ENCODE data around the gene PPFIA3. TPM values are rescaled to one million over a fixed set of nuclear protein-coding genes. Genes with fewer than 3 reads are reported as not detected.

Gene PPFIA3
- total and polyA plus RNA-seq, 2 experiments from 2014 or later: 25.4 to 29.7 TPM

DNA sequence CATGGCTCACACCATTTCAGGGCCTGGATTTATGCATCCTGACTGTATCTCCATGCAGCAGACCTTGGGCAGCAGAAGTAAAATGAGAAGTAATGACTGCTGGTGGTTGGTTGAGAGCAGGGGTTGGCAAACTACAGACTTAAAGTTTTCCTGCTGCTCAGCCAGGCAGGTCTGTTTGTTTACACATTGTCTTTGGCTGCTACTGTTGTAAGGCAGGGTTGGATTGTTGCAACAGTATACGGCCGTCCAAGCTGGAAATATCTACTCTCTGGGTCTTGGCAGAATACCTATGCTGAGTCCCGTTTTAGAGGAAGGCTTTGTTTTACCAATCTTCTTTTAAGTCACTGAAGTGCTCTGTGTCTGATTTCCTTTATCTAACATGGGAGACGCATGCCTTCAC lies 20.5 kb upstream of the PPFIA3 start:
- peaks cover 89% of the 10 kb centered on the region for H3K36me3 Mint-ChIP-seq (ENCODE audit: low read depth)

More for the DNA sequence above, 20.5 kb upstream of the PPFIA3 start:
- ATAC-seq (no peak), DNase-seq (ENCODE audit: low spot score) (no peak)
- Histone ChIP-seq H3F3A (replicated peaks; ENCODE audit: low read depth) (peaks cover 43% of the 10 kb centered on the region), H3K4me1 (ENCODE audit: insufficient read depth) (no peaks in the 10 kb centered on the region), H3K36me3 (ENCODE audit: insufficient read depth) (peaks cover 33% of the 10 kb centered on the region), H3K4me3 (no peak overlapping the region), H3K9me2 (ENCODE audit: insufficient read depth) (no peaks in the 10 kb centered on the region), H3K27me3 (ENCODE audit: insufficient read depth) (no peaks in the 10 kb centered on the region), H2AFZ (no peak overlapping the region), H4K20me1 (replicated peaks; ENCODE audit: insufficient read depth) (peaks cover 45% of the 10 kb centered on the region), H3K4me2 (no peak overlapping the region), H3K79me2 (replicated peaks; ENCODE audit: insufficient read depth) (peaks cover 40% of the 10 kb centered on the region), H3K27ac (ENCODE audit: low read depth) (0 out of 2 replicates have a peak overlapping the region, but pooled peaks have one; percentile 80)
- TF ChIP-seq, protein P1, sequence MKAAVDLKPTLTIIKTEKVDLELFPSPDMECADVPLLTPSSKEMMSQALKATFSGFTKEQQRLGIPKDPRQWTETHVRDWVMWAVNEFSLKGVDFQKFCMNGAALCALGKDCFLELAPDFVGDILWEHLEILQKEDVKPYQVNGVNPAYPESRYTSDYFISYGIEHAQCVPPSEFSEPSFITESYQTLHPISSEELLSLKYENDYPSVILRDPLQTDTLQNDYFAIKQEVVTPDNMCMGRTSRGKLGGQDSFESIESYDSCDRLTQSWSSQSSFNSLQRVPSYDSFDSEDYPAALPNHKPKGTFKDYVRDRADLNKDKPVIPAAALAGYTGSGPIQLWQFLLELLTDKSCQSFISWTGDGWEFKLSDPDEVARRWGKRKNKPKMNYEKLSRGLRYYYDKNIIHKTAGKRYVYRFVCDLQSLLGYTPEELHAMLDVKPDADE (IDR thresholded peaks at IDR 0.05): no peak
- TF ChIP-seq CREB1 (CRISPR knock-in tag; IDR thresholded peaks at IDR 0.05; ENCODE audit: low read depth) (no peak), JUNB (IDR thresholded peaks at IDR 0.05; ENCODE audit: unreplicated experiment) (no peak), ZNF114 (CRISPR knock-in tag; IDR thresholded peaks at IDR 0.05) (no peak), EZH2 (IDR thresholded peaks at IDR 0.05; ENCODE audit: low read depth, unreplicated experiment) (no peak), ZNF331 (CRISPR knock-in tag; IDR thresholded peaks at IDR 0.05; ENCODE audit: low read depth) (no peak), STAT1 (IDR thresholded peaks at IDR 0.05; ENCODE audit: unreplicated experiment) (no peak), EZH2phosphoT487 (IDR thresholded peaks at IDR 0.05; ENCODE audit: unreplicated experiment) (no peak), POLR2AphosphoS5 (IDR thresholded peaks at IDR 0.05; ENCODE audit: low read depth) (no peak)
- TF ChIP-seq, protein P2, sequence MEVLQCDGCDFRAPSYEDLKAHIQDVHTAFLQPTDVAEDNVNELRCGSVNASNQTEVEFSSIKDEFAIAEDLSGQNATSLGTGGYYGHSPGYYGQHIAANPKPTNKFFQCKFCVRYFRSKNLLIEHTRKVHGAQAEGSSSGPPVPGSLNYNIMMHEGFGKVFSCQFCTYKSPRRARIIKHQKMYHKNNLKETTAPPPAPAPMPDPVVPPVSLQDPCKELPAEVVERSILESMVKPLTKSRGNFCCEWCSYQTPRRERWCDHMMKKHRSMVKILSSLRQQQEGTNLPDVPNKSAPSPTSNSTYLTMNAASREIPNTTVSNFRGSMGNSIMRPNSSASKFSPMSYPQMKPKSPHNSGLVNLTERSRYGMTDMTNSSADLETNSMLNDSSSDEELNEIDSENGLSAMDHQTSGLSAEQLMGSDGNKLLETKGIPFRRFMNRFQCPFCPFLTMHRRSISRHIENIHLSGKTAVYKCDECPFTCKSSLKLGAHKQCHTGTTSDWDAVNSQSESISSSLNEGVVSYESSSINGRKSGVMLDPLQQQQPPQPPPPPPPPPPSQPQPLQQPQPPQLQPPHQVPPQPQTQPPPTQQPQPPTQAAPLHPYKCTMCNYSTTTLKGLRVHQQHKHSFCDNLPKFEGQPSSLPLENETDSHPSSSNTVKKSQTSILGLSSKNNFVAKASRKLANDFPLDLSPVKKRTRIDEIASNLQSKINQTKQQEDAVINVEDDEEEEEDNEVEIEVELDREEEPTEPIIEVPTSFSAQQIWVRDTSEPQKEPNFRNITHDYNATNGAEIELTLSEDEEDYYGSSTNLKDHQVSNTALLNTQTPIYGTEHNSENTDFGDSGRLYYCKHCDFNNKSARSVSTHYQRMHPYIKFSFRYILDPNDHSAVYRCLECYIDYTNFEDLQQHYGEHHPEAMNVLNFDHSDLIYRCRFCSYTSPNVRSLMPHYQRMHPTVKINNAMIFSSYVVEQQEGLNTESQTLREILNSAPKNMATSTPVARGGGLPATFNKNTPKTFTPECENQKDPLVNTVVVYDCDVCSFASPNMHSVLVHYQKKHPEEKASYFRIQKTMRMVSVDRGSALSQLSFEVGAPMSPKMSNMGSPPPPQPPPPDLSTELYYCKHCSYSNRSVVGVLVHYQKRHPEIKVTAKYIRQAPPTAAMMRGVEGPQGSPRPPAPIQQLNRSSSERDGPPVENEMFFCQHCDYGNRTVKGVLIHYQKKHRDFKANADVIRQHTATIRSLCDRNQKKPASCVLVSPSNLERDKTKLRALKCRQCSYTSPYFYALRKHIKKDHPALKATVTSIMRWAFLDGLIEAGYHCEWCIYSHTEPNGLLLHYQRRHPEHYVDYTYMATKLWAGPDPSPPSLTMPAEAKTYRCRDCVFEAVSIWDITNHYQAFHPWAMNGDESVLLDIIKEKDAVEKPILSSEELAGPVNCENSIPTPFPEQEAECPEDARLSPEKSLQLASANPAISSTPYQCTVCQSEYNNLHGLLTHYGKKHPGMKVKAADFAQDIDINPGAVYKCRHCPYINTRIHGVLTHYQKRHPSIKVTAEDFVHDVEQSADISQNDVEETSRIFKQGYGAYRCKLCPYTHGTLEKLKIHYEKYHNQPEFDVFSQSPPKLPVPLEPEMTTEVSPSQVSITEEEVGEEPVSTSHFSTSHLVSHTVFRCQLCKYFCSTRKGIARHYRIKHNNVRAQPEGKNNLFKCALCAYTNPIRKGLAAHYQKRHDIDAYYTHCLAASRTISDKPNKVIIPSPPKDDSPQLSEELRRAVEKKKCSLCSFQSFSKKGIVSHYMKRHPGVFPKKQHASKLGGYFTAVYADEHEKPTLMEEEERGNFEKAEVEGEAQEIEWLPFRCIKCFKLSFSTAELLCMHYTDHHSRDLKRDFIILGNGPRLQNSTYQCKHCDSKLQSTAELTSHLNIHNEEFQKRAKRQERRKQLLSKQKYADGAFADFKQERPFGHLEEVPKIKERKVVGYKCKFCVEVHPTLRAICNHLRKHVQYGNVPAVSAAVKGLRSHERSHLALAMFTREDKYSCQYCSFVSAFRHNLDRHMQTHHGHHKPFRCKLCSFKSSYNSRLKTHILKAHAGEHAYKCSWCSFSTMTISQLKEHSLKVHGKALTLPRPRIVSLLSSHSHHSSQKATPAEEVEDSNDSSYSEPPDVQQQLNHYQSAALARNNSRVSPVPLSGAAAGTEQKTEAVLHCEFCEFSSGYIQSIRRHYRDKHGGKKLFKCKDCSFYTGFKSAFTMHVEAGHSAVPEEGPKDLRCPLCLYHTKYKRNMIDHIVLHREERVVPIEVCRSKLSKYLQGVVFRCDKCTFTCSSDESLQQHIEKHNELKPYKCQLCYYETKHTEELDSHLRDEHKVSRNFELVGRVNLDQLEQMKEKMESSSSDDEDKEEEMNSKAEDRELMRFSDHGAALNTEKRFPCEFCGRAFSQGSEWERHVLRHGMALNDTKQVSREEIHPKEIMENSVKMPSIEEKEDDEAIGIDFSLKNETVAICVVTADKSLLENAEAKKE (CRISPR knock-in tag; IDR thresholded peaks at IDR 0.05): no peak
- TF ChIP-seq, protein P3, sequence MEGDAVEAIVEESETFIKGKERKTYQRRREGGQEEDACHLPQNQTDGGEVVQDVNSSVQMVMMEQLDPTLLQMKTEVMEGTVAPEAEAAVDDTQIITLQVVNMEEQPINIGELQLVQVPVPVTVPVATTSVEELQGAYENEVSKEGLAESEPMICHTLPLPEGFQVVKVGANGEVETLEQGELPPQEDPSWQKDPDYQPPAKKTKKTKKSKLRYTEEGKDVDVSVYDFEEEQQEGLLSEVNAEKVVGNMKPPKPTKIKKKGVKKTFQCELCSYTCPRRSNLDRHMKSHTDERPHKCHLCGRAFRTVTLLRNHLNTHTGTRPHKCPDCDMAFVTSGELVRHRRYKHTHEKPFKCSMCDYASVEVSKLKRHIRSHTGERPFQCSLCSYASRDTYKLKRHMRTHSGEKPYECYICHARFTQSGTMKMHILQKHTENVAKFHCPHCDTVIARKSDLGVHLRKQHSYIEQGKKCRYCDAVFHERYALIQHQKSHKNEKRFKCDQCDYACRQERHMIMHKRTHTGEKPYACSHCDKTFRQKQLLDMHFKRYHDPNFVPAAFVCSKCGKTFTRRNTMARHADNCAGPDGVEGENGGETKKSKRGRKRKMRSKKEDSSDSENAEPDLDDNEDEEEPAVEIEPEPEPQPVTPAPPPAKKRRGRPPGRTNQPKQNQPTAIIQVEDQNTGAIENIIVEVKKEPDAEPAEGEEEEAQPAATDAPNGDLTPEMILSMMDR (conservative IDR thresholded peaks at IDR 0.05; ENCODE audit: low read depth in 2 of 2): no peak
- Mint-ChIP-seq H3K4me1 (peaks cover 15% of the 10 kb centered on the region), H3K4me3 (no peak overlapping the region), H3K27ac (no peak overlapping the region; the same call in 1 of the 2 replicates), H3K27me3 (ENCODE audit: insufficient read depth, low read depth, poor library complexity) (peaks cover 11% of the 10 kb centered on the region), H3K9me3 (no peaks in the 10 kb centered on the region)
